Stomach (tissue), 9 donors: Measurements from ENCODE around the gene LRFN3. TPM values are rescaled to one million over a fixed set of nuclear protein-coding genes. Genes with fewer than 3 reads are reported as not detected.
"Not testable (repeated sequence)": the region's sequence is repeated elsewhere in the genome, so short reads cannot be mapped to it uniquely, and the experiment has no call there.

Source experiments
- DNase-seq, 2 donors: peaks; one replicate each; pipeline versions ENCODE4 v3.0.0 to v3.0.0-alpha.2; 2013 to 2019
- H3K27ac ChIP-seq, 5 donors: fragments of 200-600 bp in 4 of 5; sonication (generic) in 4 of 5; one replicate each; pipeline ENCODE4 v1.5.1; 2013 to 2019; ENCODE audit warnings: mild to moderate bottlenecking in 1 of 5, moderate library complexity in 1 of 5
- H3K27me3 ChIP-seq, 3 donors: fragments of 200-600 bp; sonication (generic); one replicate each; pipeline ENCODE4 v1.5.1; 2017 to 2019; ENCODE audit warnings: mixed run types in 1 of 3
- H3K36me3 ChIP-seq, 4 donors: fragments of 200-600 bp; sonication (generic); 1 replicate in 3 of 4; 2 replicates in 1 of 4; pipeline ENCODE4 v1.5.1; 2016 to 2019
- H3K4me1 ChIP-seq, 4 donors: fragments of 200-600 bp; sonication (generic); one replicate each; pipeline ENCODE4 v1.5.1; 2016 to 2019
- H3K4me3 ChIP-seq, 4 donors: fragments of 200-600 bp; sonication (generic) in 3 of 4; one replicate each; pipeline ENCODE4 v1.5.1; 2016 to 2019; ENCODE audit warnings: mild to moderate bottlenecking in 1 of 4
- H3K9me3 ChIP-seq, 4 donors: fragments of 200-600 bp; sonication (generic); one replicate each; pipeline ENCODE4 v1.5.1; 2016 to 2019
- EP300 ChIP-seq: sonication (generic); formaldehyde crosslinking; IDR thresholded peaks from one replicate; pipeline ENCODE4 v1.6.1; 2017; ENCODE audit warnings: antibody characterized with exemption
- POLR2A ChIP-seq, 4 donors: fragments of 450-650 bp; IDR thresholded peaks; one replicate each; pipeline ENCODE4 v1.6.1; 2016; ENCODE audit warnings: antibody characterized with exemption in 4 of 4, control low read depth in 2 of 4, mild to moderate bottlenecking in 1 of 4, moderate library complexity in 1 of 4
- POLR2AphosphoS5 ChIP-seq, 3 donors: sonication (generic); formaldehyde crosslinking; IDR thresholded peaks; one replicate each; pipeline ENCODE4 v1.6.1; 2016; ENCODE audit warnings: antibody characterized with exemption in 3 of 3
- WGBS, 5 donors: extraction: QIAGEN DNeasy Blood & Tissue Kit in 3 of 5; methylation state at CpG; one replicate each; pipeline versions ENCODE4 v1.1.5 to v1.1.7; 2013 to 2018; 5-methylcytosine and 5-hydroxymethylcytosine counted together
- intact Hi-C: fragments of 100-400 bp; cut with DNase I; formaldehyde crosslinking; loops from one replicate; pipeline ENCODE4 v1.15.1; 2023; ENCODE audit warnings: low total_unique reads
- polyA plus RNA-seq, 3 donors: library from polyadenylated mRNA; stranded (reverse); fragments of 200-250 nt; gene quantifications; one replicate each; pipeline ENCODE4 v1.2.3, GENCODE V29; 2013
- total RNA-seq, 5 donors: library from RNA; depleted of rRNA; stranded (reverse); fragments of >200 nt; gene quantifications; one replicate each; pipeline versions ENCODE4 v1.1.0 to v1.2.3, GENCODE V29; 2014 to 2016
- TF ChIP-seq, protein P1 (sequence below), 7 experiments: fragments of 450-650 bp in 4 of 7; fragments of 200-600 bp in 3 of 7; sonication (generic) in 3 of 7; IDR thresholded peaks; one replicate each; pipeline ENCODE4 v1.5.1; 2016 to 2019; ENCODE audit warnings: antibody characterized with exemption in 7 of 7, control low read depth in 2 of 7, mild to moderate bottlenecking in 1 of 7
- donor health status: healthy with polysubstance abuse.
- donor health status: Bipolar disorder and iron deficiency.
- donor health status: healthy.

LRFN3 gene
- total and polyA plus RNA-seq, 8 donors: 0.73 to 48.1 (median 3.5) TPM

DNA sequence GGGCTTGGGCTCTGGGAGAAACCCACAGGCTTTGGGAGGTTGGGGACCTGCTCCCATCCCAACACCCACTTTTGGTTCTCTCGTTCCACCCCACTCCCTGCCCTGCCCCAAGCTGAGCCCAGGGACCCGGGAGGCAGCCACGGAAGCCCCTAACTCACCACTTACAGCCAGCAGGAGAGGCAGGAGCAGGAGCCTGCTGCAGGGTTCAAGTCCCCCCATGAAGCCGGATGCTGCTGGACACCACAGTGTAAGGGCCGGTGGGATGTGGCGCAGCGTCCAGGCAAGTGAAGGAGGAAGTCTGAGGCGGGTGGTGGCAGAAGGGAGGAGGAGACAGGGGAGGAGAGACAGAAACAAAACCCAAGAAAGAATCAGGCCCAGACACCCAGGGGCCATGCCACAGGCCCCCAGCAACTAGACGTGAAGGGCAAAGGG is 28.1 kb upstream of the LRFN3 start, which contains the start of gene TYROBP:
TYROBP (minus strand) TSS at position 286 of the 432 bp plus-strand sequence; CDS start at position 219, 67 bp downstream.
- DNase-seq: no peak
- 64 to 80% (median 69%) methylated on average over 8 to 9 of the region's 9 CpGs for WGBS, 5 donors
- Histone ChIP-seq H3K4me3 (peak within 1 kb of the TSS; percentile 6 to 43 (median 31)), H3K4me1 (peaks cover 19 to 47% (median 26%) of the 10 kb centered on the region in 4 donors), H3K27me3 (no peaks in the 10 kb centered on the region), H3K27ac (peak within 1 kb of the TSS in 4 of 5 donors; percentile 48 to 95 (median 77)), H3K36me3 (no peaks in the 10 kb centered on the region), H3K9me3 (no peaks in the 10 kb centered on the region)
- intact Hi-C loops: no loop called here
- TF ChIP-seq, protein P1, sequence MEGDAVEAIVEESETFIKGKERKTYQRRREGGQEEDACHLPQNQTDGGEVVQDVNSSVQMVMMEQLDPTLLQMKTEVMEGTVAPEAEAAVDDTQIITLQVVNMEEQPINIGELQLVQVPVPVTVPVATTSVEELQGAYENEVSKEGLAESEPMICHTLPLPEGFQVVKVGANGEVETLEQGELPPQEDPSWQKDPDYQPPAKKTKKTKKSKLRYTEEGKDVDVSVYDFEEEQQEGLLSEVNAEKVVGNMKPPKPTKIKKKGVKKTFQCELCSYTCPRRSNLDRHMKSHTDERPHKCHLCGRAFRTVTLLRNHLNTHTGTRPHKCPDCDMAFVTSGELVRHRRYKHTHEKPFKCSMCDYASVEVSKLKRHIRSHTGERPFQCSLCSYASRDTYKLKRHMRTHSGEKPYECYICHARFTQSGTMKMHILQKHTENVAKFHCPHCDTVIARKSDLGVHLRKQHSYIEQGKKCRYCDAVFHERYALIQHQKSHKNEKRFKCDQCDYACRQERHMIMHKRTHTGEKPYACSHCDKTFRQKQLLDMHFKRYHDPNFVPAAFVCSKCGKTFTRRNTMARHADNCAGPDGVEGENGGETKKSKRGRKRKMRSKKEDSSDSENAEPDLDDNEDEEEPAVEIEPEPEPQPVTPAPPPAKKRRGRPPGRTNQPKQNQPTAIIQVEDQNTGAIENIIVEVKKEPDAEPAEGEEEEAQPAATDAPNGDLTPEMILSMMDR (IDR thresholded peaks at IDR 0.05): no peak
- TF ChIP-seq POLR2AphosphoS5 (IDR thresholded peaks at IDR 0.05): no peak
- no peak for TF ChIP-seq EP300
- no peak for TF ChIP-seq POLR2A (IDR thresholded peaks at IDR 0.05)

DNA sequence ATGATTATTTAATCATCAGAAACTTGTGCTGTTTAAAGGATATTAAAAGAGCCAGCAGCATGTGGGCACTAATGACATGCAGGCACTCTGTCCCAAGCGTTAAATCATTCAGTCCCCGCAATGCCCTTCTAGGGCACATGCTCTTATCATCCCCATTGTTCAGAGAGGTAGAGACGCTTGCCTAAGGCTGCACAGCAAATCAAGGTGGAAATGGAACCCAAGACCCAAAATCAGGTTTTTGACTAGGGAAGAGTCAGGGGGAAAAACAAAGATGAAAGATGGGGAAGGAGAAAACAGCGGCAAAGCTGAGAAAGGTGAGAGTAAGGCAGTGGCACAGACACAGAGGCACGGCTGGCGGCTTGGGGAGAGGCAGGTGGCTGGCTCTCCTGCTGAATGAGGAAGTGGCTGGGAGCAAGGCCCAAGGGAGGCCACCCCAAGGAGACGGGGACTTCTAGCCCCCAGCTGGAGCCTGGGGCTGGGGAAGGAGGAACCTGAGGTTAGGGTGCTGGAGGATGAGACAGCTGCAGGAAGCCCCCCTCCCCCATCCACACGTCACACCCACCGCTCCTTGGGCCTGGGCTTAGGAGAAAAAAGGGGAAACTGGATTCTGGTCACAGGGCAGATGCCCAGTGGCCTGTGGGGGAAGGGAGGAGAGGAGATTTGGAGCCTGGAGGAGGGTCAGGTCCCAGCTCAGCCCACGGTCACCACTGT is 27.0 kb upstream of the LRFN3 start:
- peak; percentile 55 to 74 for DNase-seq
- peaks cover 11 to 40% (median 17%) of the 10 kb centered on the region in 4 donors for H3K4me1 ChIP-seq
- intact Hi-C loops: no loop called here
- no peaks in the 10 kb centered on the region for H3K9me3 ChIP-seq
- 66 to 79% (median 72%) methylated on average over 8 to 10 of the region's 10 CpGs for WGBS, 5 donors
- peak overlapping the region; percentile 7 to 95 (median 61) for H3K27ac ChIP-seq
- H3K36me3 ChIP-seq: no peaks in the 10 kb centered on the region
- no peaks in the 10 kb centered on the region for H3K27me3 ChIP-seq
- H3K4me3 ChIP-seq: peak overlapping the region in 1 of 4 donors; percentile 43
- TF ChIP-seq POLR2AphosphoS5 (IDR thresholded peaks at IDR 0.05) (peak in 2 of 3 donors; percentile 3 to 43), POLR2A (IDR thresholded peaks at IDR 0.05) (no peak)

DNA sequence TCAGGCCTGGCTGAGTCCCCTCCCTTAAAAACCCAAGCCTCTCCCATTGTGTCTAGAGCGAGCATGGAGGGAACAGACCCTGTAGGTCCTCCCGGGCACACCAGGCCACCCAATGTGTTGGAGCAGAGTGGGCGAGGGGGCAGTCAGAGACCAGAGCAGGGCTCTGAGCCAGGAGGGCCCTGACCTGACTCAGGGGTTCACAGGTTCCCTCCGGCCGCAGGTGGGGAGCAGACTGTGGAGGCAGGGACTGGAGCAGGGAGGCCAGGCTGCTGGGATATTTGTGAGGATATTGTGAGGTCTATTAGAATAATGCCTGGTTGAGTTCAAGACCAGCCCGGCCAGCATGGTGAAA is 26.5 kb upstream of the LRFN3 start:
- intact Hi-C loops: no loop called here
- H3K36me3 ChIP-seq: no peaks in the 10 kb centered on the region
- DNase-seq: no peak
- H3K27me3 ChIP-seq: no peaks in the 10 kb centered on the region
- H3K4me1 ChIP-seq: peaks cover 11 to 38% (median 17%) of the 10 kb centered on the region in 4 donors
- no peaks in the 10 kb centered on the region for H3K9me3 ChIP-seq
- TF ChIP-seq, protein P1 (IDR thresholded peaks at IDR 0.05): no peak
- TF ChIP-seq POLR2A (IDR thresholded peaks at IDR 0.05) (no peak), POLR2AphosphoS5 (IDR thresholded peaks at IDR 0.05) (no peak), EP300 (no peak)
- peak overlapping the region; percentile 7 to 95 (median 61) for H3K27ac ChIP-seq
- no peak overlapping the region for H3K4me3 ChIP-seq
- WGBS, 5 donors: 66 to 88% (median 74%) methylated on average over 4 to 6 of the region's 6 CpGs

DNA sequence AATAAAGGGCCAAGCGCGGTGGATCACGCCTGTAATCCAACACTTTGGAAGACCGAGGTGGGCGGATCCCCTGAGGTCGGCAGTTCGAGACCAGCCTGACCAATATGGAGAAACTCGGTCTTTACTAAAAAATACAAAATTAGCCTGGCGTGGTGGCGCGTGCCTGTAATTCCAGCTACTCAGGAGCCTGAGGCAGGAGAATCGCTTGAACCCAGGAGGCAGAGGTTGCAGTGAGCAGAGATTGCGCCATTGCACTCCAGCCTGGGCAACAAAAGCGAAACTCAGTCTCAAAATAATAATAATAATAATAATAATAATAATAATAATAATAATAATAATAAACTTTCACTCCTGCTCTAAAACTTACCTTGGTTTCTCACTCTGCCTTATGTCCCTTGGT is 25.8 kb upstream of the LRFN3 start:
- Histone ChIP-seq H3K27ac (peak overlapping the region in 3 of 5 donors; percentile 51 to 95 (median 93)), H3K4me1 (peaks cover 11 to 38% (median 17%) of the 10 kb centered on the region in 4 donors)
- H3K27me3 ChIP-seq, DNase-seq, H3K4me3 ChIP-seq, H3K9me3 ChIP-seq, H3K36me3 ChIP-seq, intact Hi-C loops: not testable (repeated sequence)
- WGBS, 5 donors: 88 to 93% (median 92%) methylated on average over 14 of the region's 14 CpGs

DNA sequence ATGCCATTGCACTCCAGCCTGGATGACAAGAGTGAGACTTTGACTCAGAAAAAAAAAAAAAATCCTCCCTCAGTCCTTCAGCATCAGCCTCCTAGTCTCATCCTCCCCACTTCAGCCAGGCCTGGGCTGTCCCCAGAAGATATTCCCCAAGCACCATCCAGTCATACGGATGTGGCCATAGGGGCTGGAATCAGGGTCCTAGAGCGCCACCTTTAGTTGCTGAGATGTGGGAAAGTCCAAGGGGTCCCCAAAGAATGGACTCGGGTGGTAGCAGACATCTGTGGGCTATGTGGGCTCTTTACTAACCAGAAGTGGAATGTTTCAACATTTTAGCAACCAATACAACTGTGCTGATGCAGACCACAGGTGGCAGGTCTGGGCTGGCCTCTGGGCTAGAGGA is 25.0 kb upstream of the LRFN3 start:
- no peak for DNase-seq
- TF ChIP-seq, protein P1 (IDR thresholded peaks at IDR 0.05): no peak
- intact Hi-C loops: no loop called here
- WGBS, 5 donors: 53 to 66% (median 64%) methylated on average over 3 of the region's 3 CpGs
- Histone ChIP-seq H3K4me1 (peaks cover 10 to 33% (median 15%) of the 10 kb centered on the region in 4 donors), H3K4me3 (no peak overlapping the region), H3K27me3 (no peaks in the 10 kb centered on the region), H3K36me3 (no peaks in the 10 kb centered on the region), H3K9me3 (no peaks in the 10 kb centered on the region), H3K27ac (peak overlapping the region in 1 of 5 donors; percentile 27)
